PC-3 (cell line): ENCODE measurements around the gene EIF4E2. TPM values are rescaled to one million over a fixed set of nuclear protein-coding genes. Genes with fewer than 3 reads are reported as not detected.

ENCODE experiments used
- ATAC-seq: fragments of 200-7000 bp; cut with Tn5 transposase; 2 replicates; pipeline ENCODE4 v1.9.1; 2020; ENCODE audit warnings: mild to moderate bottlenecking, moderate library complexity
- BruUV-seq: library from RNA; stranded (reverse); fragments of 400-500 nt; replicated peaks from 2 replicates; lab custom pipeline; 2021; lab: Mats Ljungman, UMichigan
- CTCF ChIA-PET: fragments of 300-600 bp; sonication (Branson Sonifier 250); formaldehyde crosslinking; loops from one replicate; lab custom pipeline; 2022; ENCODE audit warnings: antibody characterized with exemption; lab: Charles Lee
- POLR2A ChIA-PET: fragments of 300-600 bp; sonication (Branson Sonifier 250); formaldehyde crosslinking; loops from one replicate; lab custom pipeline; 2022; ENCODE audit warnings: antibody characterized with exemption; ENCODE audit not compliant: unreplicated experiment; lab: Charles Lee
- DNase-seq: peaks from one replicate; pipeline ENCODE4 v3.0.0-alpha.2; 2015
- H2AFZ ChIP-seq: fragments of 300-600 bp; sonication (generic); 2 replicates; pipeline ENCODE4 v1.6.0; 2016; ENCODE audit warnings: antibody characterized with exemption, low read length
- H3F3A ChIP-seq: fragments of 300-600 bp; sonication (generic); one replicate; pipeline ENCODE4 v1.6.0; 2017; ENCODE audit warnings: antibody characterized with exemption, low read length, control low read depth, mild to moderate bottlenecking; ENCODE audit not compliant: unreplicated experiment
- H3K27ac ChIP-seq: fragments of 300-600 bp; sonication (generic); 2 replicates; pipeline ENCODE4 v1.5.1; 2016; ENCODE audit warnings: mild to moderate bottlenecking, low read length
- H3K27me3 ChIP-seq: fragments of 300-600 bp; sonication (generic); 2 replicates; pipeline ENCODE4 v1.6.1; 2016; ENCODE audit warnings: low read length, mixed read lengths
- H3K36me3 ChIP-seq: fragments of 300-600 bp; sonication (generic); 2 replicates; pipeline ENCODE4 v1.6.1; 2016; ENCODE audit warnings: low read depth, mixed run types, low read length, mixed read lengths
- H3K4me1 ChIP-seq: fragments of 300-600 bp; sonication (generic); 2 replicates; pipeline ENCODE4 v1.5.1; 2016; ENCODE audit warnings: low read length; ENCODE audit not compliant: insufficient read depth
- H3K4me2 ChIP-seq: fragments of 300-600 bp; sonication (generic); 2 replicates; pipeline ENCODE4 v1.6.0; 2016; ENCODE audit warnings: low read length
- H3K4me3 ChIP-seq: fragments of 300-600 bp; sonication (generic); 2 replicates; pipeline ENCODE4 v1.5.1; 2016; ENCODE audit warnings: mild to moderate bottlenecking, low read length, mixed read lengths
- H3K79me2 ChIP-seq: fragments of 300-600 bp; sonication (generic); 2 replicates; pipeline ENCODE4 v1.6.1; 2017; ENCODE audit warnings: low read length, mixed read lengths
- H3K9ac ChIP-seq: fragments of 300-600 bp; sonication (generic); 2 replicates; pipeline ENCODE4 v1.6.0; 2016; ENCODE audit warnings: mild to moderate bottlenecking, low read length
- H3K9me2 ChIP-seq: fragments of 300-600 bp; sonication (generic); replicated peaks from 2 replicates; pipeline ENCODE4 v1.6.1; 2016; ENCODE audit warnings: mixed run types, low read length, mixed read lengths
- H3K9me3 ChIP-seq: fragments of 300-600 bp; sonication (generic); 2 replicates; pipeline ENCODE4 v1.6.1; 2016; ENCODE audit warnings: low read length, mixed read lengths
- H4K20me1 ChIP-seq: fragments of 300-600 bp; sonication (generic); 2 replicates; pipeline ENCODE4 v1.6.1; 2016; ENCODE audit warnings: low read length, mixed read lengths
- CTCF ChIP-seq: fragments of 300-600 bp; sonication (generic); conservative IDR thresholded peaks from 2 replicates; pipeline ENCODE4 v1.5.1; 2017; ENCODE audit warnings: antibody characterized with exemption, low read depth, mild to moderate bottlenecking, low read length
- EZH2 ChIP-seq: fragments of 300-600 bp; sonication (generic); IDR thresholded peaks from one replicate; pipeline ENCODE4 v1.6.1; 2017; ENCODE audit warnings: antibody characterized with exemption, mild to moderate bottlenecking, low read length; ENCODE audit not compliant: unreplicated experiment
- EZH2phosphoT487 ChIP-seq: fragments of 300-600 bp; sonication (generic); IDR thresholded peaks from 2 replicates; pipeline ENCODE4 v1.6.1; 2018; ENCODE audit warnings: mild to moderate bottlenecking, antibody characterized with exemption, low read length, borderline replicate concordance
- intact Hi-C: fragments of 100-400 bp; cut with micrococcal nuclease; formaldehyde crosslinking; loops from 2 replicates; pipeline ENCODE4 v1.9.0; 2023
- total RNA-seq: library from RNA; depleted of rRNA; stranded (reverse); fragments of >200 nt; gene quantifications from 2 replicates; pipeline ENCODE4 v1.2.3, GENCODE V29; 2014

EIF4E2 gene
- total RNA-seq, 1 experiment from 2014 or later, result 55.1 TPM

DNA sequence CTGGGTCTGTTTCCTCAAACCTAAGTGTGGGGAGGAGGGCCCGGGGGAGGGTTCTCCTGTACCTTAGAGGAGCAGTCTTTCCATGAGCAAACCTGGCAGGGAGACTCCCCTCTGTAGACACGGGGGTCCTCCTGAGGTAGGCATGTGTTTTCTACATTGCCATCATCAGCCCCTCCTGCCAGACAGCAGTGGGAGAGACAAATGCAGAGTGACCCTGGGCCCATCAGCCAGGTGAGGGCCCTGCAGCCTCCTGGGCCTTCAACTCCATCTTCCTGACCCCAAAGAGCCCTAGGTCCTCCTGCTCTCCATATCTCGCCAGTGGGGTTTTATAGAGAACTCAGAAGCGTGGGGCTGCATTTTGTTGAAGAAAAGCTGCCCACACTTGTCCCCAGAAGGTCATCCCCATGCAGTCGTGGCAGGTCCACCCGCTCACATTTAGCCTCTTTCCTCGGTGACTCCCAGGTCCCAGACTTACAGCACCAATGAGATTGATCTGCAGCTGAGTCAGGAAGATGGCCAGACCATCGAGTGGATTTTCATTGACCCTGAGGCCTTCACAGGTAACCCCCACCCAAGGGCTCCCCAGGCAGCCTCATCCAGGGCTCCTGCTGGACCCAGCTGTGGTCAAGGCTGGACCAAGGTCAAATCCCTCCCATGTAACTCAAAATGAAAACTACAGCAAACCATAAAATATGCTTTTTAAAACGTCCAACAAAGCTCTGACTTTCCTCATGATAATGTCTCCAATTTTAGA is 8.4 kb upstream of the EIF4E2 start:
- TF ChIP-seq CTCF (no peak), EZH2phosphoT487 (no peak), EZH2 (no peak)
- no TSS peak for BruUV-seq
- ATAC-seq, result no peak

DNA sequence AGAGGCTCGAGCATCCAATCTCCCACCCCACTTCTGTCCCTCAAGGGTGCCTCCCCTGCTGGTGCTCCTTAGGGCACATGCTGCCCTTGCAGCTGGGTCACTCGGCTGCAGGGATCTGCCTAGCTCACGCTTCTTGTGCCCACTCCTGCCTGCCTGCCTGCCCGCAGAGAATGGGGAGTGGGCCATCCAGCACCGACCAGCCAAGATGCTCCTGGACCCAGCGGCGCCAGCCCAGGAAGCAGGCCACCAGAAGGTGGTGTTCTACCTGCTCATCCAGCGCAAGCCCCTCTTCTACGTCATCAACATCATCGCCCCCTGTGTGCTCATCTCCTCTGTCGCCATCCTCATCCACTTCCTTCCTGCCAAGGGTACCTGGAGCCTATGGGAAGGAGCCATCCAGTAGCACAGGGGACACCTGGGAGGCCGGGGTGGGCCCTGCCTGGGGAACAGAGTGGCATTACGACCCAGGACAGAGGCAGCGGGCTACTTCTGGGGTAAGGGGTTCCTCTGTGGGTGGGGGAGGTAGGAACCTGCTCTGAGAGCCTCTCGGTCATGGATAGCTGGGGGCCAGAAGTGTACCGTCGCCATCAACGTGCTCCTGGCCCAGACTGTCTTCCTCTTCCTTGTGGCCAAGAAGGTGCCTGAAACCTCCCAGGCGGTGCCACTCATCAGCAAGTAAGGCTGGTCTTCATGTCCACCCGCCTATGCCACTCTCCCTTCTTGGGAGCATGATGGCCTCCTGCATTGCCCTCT is 7.6 kb upstream of the EIF4E2 start:
- Histone ChIP-seq H3K36me3 (no peaks in the 10 kb centered on the region; the same call in none of the 2 replicates), H3K27ac (no peak overlapping the region), H3K27me3 (no peaks in the 10 kb centered on the region), H3F3A (no peaks in the 10 kb centered on the region), H3K79me2 (peaks cover 11% of the 10 kb centered on the region), H4K20me1 (no peaks in the 10 kb centered on the region), H3K4me1 (no peaks in the 10 kb centered on the region), H3K4me3 (no peak overlapping the region), H3K9me3 (no peaks in the 10 kb centered on the region), H3K9ac (no peak overlapping the region), H2AFZ (no peak overlapping the region), H3K4me2 (no peak overlapping the region), H3K9me2 (no peaks in the 10 kb centered on the region)
- BruUV-seq, result no TSS peak
- intact Hi-C loops, result no loop called here
- TF ChIP-seq CTCF, result no peak
- POLR2A ChIA-PET, result no interaction called here
- ATAC-seq (no peak), DNase-seq (no peak)
- CTCF ChIA-PET, result no interaction called here

More for the DNA sequence above, 8.4 kb upstream of the EIF4E2 start:
- H3K79me2 ChIP-seq, result peaks cover 4% of the 10 kb centered on the region; the same call in 1 of the 2 replicates
- intact Hi-C loops, result no loop called here
- H3K4me1 ChIP-seq, result no peaks in the 10 kb centered on the region
- no peak for DNase-seq
- H3K9me2 ChIP-seq, result no peaks in the 10 kb centered on the region
- no peak overlapping the region for H3K4me2 ChIP-seq
- H4K20me1 ChIP-seq, result no peaks in the 10 kb centered on the region
- no peak overlapping the region for H3K4me3 ChIP-seq
- no peak overlapping the region for H3K9ac ChIP-seq
- no peak overlapping the region for H2AFZ ChIP-seq
- CTCF ChIA-PET, result no interaction called here
- no peaks in the 10 kb centered on the region for H3F3A ChIP-seq
- H3K27ac ChIP-seq, result no peak overlapping the region
- no peaks in the 10 kb centered on the region for H3K9me3 ChIP-seq
- POLR2A ChIA-PET, result no interaction called here
- no peaks in the 10 kb centered on the region for H3K27me3 ChIP-seq
- H3K36me3 ChIP-seq, result no peaks in the 10 kb centered on the region

- ATAC-seq (no peak), DNase-seq (no peak)
- Histone ChIP-seq H3K9me2 (no peaks in the 10 kb centered on the region), H3K9me3 (no peaks in the 10 kb centered on the region), H3K79me2 (peaks cover 17% of the 10 kb centered on the region), H2AFZ (no peak overlapping the region), H3K4me2 (no peak overlapping the region), H3F3A (no peaks in the 10 kb centered on the region), H3K4me1 (no peaks in the 10 kb centered on the region), H3K9ac (no peak overlapping the region), H3K27ac (no peak overlapping the region), H3K4me3 (no peak overlapping the region), H4K20me1 (no peaks in the 10 kb centered on the region), H3K36me3 (peaks cover 1% of the 10 kb centered on the region), H3K27me3 (no peaks in the 10 kb centered on the region)
- ChIA-PET POLR2A (no interaction called here), CTCF (no interaction called here)
- TF ChIP-seq CTCF (no peak), EZH2 (no peak), EZH2phosphoT487 (no peak)
- no TSS peak for BruUV-seq
- intact Hi-C loops, result no loop called here
Observed at GRCh38 chr2:232543491-232543890, 7.0 kb upstream of the EIF4E2 start.
